Heart left ventricle (tissue), 16 donors: ENCODE results near the gene F12. TPM values are rescaled to one million over a fixed set of nuclear protein-coding genes. Genes with fewer than 3 reads are reported as not detected.
A peak's percentile ranks its signal among the peaks of the same experiment; 100 is the strongest.

ENCODE experiments used
- ATAC-seq, 4 donors: fragments of 200-7000 bp; cut with Tn5 transposase; one replicate each; pipeline ENCODE4 v1.9.1; 2020 to 2022; ENCODE audit warnings: moderate library complexity in 4 of 4, mild to moderate bottlenecking in 3 of 4, moderate number of reproducible peaks in 1 of 4
- DNase-seq, 5 donors: peaks; one replicate each; pipeline ENCODE4 v3.0.0-alpha.2; 2020
- H3K27ac ChIP-seq, 12 donors: fragments of 200-600 bp; sonication (generic) in 4 of 12; one replicate each; pipeline versions ENCODE4 v1.5.0 to v1.8.0; 2016 to 2022; ENCODE audit warnings: mild to moderate bottlenecking in 2 of 12
- H3K27me3 ChIP-seq, 9 donors: fragments of 200-600 bp; sonication (generic) in 2 of 9; one replicate each; pipeline versions ENCODE4 v1.5.1 to v1.8.0; 2016 to 2022; ENCODE audit warnings: mild to moderate bottlenecking in 3 of 9
- H3K36me3 ChIP-seq, 9 donors: fragments of 200-600 bp; sonication (generic) in 2 of 9; one replicate each; pipeline versions ENCODE4 v1.5.0 to v1.8.0; 2018 to 2022; ENCODE audit warnings: mild to moderate bottlenecking in 2 of 9
- H3K4me1 ChIP-seq, 12 donors: fragments of 200-600 bp; sonication (generic) in 4 of 12; one replicate each; pipeline versions ENCODE4 v1.5.0 to v1.8.0; 2016 to 2022; ENCODE audit warnings: mild to moderate bottlenecking in 3 of 12
- H3K4me3 ChIP-seq, 12 donors: fragments of 200-600 bp; sonication (generic) in 4 of 12; one replicate each; pipeline versions ENCODE4 v1.5.0 to v1.8.0; 2017 to 2022; ENCODE audit warnings: mild to moderate bottlenecking in 9 of 12, moderate library complexity in 4 of 12
- H3K9me3 ChIP-seq, 12 donors: fragments of 200-600 bp; sonication (generic) in 4 of 12; one replicate each; pipeline versions ENCODE4 v1.5.0 to v1.8.0; 2016 to 2022; ENCODE audit warnings: mild to moderate bottlenecking in 1 of 12
- CTCF ChIP-seq, 12 donors: fragments of 200-600 bp; sonication (generic) in 4 of 12; IDR thresholded peaks; one replicate each; pipeline versions ENCODE4 v1.5.0 to v1.8.0; 2018 to 2022; ENCODE audit warnings: antibody characterized with exemption in 12 of 12, mild to moderate bottlenecking in 5 of 12
- POLR2A ChIP-seq, 2 donors: fragments of 450-650 bp; IDR thresholded peaks; one replicate each; pipeline ENCODE4 v1.6.1; 2017; ENCODE audit warnings: antibody characterized with exemption in 2 of 2, mild to moderate bottlenecking in 2 of 2, moderate library complexity in 2 of 2
- WGBS, 4 donors: extraction: QIAGEN DNeasy Blood & Tissue Kit in 2 of 4; methylation state at CpG; one replicate each; pipeline versions ENCODE4 v1.1.5 to v1.1.7; 2013 to 2018; 5-methylcytosine and 5-hydroxymethylcytosine counted together
- intact Hi-C, 10 donors: fragments of 100-400 bp; cut with DNase I; formaldehyde crosslinking; loops; one replicate each; pipeline versions ENCODE4 v1.11.1 to v1.14.2; 2022
- polyA plus RNA-seq, 2 donors: library from polyadenylated mRNA; stranded (reverse); fragments of 200-250 nt; gene quantifications; one replicate each; pipeline ENCODE4 v1.2.3, GENCODE V29; 2013
- total RNA-seq, 9 donors: library from RNA; depleted of rRNA in 2 of 9; stranded (reverse); fragments of >200 nt in 2 of 9; fragmentation: NEBNext Ultra II Directional in 3 of 9; extraction: Animal tissue kit (Norgen Biotek cat#: 25700) in 3 of 9; gene quantifications; one replicate each; pipeline versions ENCODE4 v1.1.0 to v1.2.4, GENCODE V29; 2016 to 2023
- donor health status: ischemic (EF 13 %, LVEDD 7.1; RV severe dilation, severe dysfunction).
- donor health status: healthy with polysubstance abuse.
- donor health status: DM: no; HTN: yes; CAD: no.
- donor health status: DM: no; HTN: no; CAD: no.
- donor health status: ischemic (EF 25% LVEDD 6.9; RV normal size, moderate dysfunction).
- donor health status: ischemic (EF 25% LVEDD 5.7; RV mildly dilated, moderate dysfunction).
- donor health status: healthy.
- donor health status: DM: yes; HTN: yes; CAD: no.
- donor health status: ischemic (EF 35%, LVEDD 5.7; RV mildly dilated, moderate dysfunction).
- donor health status: nonischemic (EF 11% LVEDD 7.7; RV severe dilation, severe dysfunction).
- donor health status: DM: yes; HTN: yes; CAD: no.
- donor health status: PGD.
- donor health status: ischemic (EF 29% LVEDD 5.4; RV normal size, mild dysfunction).
- donor health status: nonischemic (EF 23%, LVEDD 6.1; RV moderate dilation, normal function).

Gene F12
- total and polyA plus RNA-seq, 11 donors, result 0.29 to 0.56 TPM; not detected in 9

- ATAC-seq (no peak), DNase-seq (peak in 1 of 5 donors; percentile 12)
- WGBS, 4 donors, result 61 to 73% (median 70%) methylated on average over 3 of the region's 3 CpGs
- Histone ChIP-seq H3K4me1 (peaks cover 0 to 77% (median 18%) of the 10 kb centered on the region in 12 donors), H3K9me3 (no peaks in the 10 kb centered on the region), H3K36me3 (no peaks in the 10 kb centered on the region), H3K27ac (no peak overlapping the region), H3K4me3 (no peak overlapping the region), H3K27me3 (no peaks in the 10 kb centered on the region)
- intact Hi-C loops, result loop anchor here in 1 of 10 donors (5.0 kb wide), 1 partner anchor 39 kb away; no protein-coding TSS in a partner anchor
- TF ChIP-seq CTCF (IDR thresholded peaks at IDR 0.05), result no peak
- no peak for TF ChIP-seq POLR2A (IDR thresholded peaks at IDR 0.05)
Measured at GRCh38 chr5:177356746-177357145, 52.6 kb downstream of the F12 start.

GRCh38 chr5:177355868-177356168 lies 53.5 kb downstream of the F12 start:
- ATAC-seq (no peak), DNase-seq (no peak)
- Histone ChIP-seq H3K27ac (no peak overlapping the region), H3K9me3 (no peaks in the 10 kb centered on the region), H3K27me3 (no peaks in the 10 kb centered on the region), H3K36me3 (no peaks in the 10 kb centered on the region), H3K4me1 (peaks cover 0 to 69% (median 20%) of the 10 kb centered on the region in 12 donors), H3K4me3 (no peak overlapping the region)
- intact Hi-C loops, result loop anchor here in 1 of 10 donors (5.0 kb wide), 1 partner anchor 39 kb away; no protein-coding TSS in a partner anchor
- WGBS, 4 donors, result 15 to 25% (median 16%) methylated on average over 1 of the region's 1 CpG
- no peak for TF ChIP-seq CTCF (IDR thresholded peaks at IDR 0.05)

GRCh38 chr5:177355162-177355867 lies 54.0 kb downstream of the F12 start:
- 60 to 91% (median 78%) methylated on average over 1 of the region's 1 CpG for whole genome bisulfite sequencing, 4 donors
- Histone ChIP-seq H3K4me3 (no peak overlapping the region), H3K4me1 (peaks cover 5 to 71% (median 25%) of the 10 kb centered on the region in 12 donors), H3K9me3 (no peaks in the 10 kb centered on the region), H3K27ac (no peak overlapping the region), H3K27me3 (no peaks in the 10 kb centered on the region), H3K36me3 (peaks cover 0 to 1% (median 0%) of the 10 kb centered on the region in 9 donors)
- DNase-seq (peak in 1 of 5 donors; percentile 5), ATAC-seq (no peak)
- intact Hi-C loops, result loop anchor here in 1 of 10 donors (5.0 kb wide), 1 partner anchor 38 kb away; no protein-coding TSS in a partner anchor
- TF ChIP-seq POLR2A (IDR thresholded peaks at IDR 0.05) (no peak), CTCF (IDR thresholded peaks at IDR 0.05) (no peak)

GRCh38 chr5:177354711-177355110 lies 54.7 kb downstream of the F12 start:
- Histone ChIP-seq H3K4me1 (peaks cover 10 to 73% (median 30%) of the 10 kb centered on the region in 12 donors), H3K4me3 (no peak overlapping the region), H3K9me3 (no peaks in the 10 kb centered on the region), H3K27ac (no peak overlapping the region), H3K36me3 (peaks cover 0 to 7% (median 2%) of the 10 kb centered on the region in 9 donors), H3K27me3 (no peaks in the 10 kb centered on the region)
- WGBS, 4 donors, result 64 to 82% (median 66%) methylated on average over 3 of the region's 3 CpGs
- TF ChIP-seq POLR2A (IDR thresholded peaks at IDR 0.05) (no peak), CTCF (IDR thresholded peaks at IDR 0.05) (no peak)
- DNase-seq (peak in 1 of 5 donors; percentile 14), ATAC-seq (no peak)
- intact Hi-C loops, result loop anchor here in 1 of 10 donors (5.0 kb wide), 1 partner anchor 37 kb away; no protein-coding TSS in a partner anchor
